ENCODE results near the gene KRT1. TPM values are rescaled to one million over a fixed set of nuclear protein-coding genes. Genes with fewer than 3 reads are reported as not detected.
"Not testable (repeated sequence)": the region's sequence is repeated elsewhere in the genome, so short reads cannot be mapped to it uniquely, and the experiment has no call there.

The KRT1 gene
- total and polyA plus RNA-seq, 10 of the 15 experiments (the other 5 are each of a cell fraction or from before 2014, with no cell fraction given): not detected

- CTCF ChIA-PET; H3K79me2 ChIP-seq (ENCODE audit: control insufficient read depth, insufficient read depth, low read length); H3K4me3 ChIP-seq; ATAC-seq; intact Hi-C loops (cut with micrococcal nuclease; ENCODE audit: unreplicated experiment); H3K9ac ChIP-seq (ENCODE audit: control insufficient read depth, insufficient read depth, low read length); SMC1A ChIA-PET (ENCODE audit: uncharacterized antibody, unreplicated experiment); H3K4me2 ChIP-seq (ENCODE audit: control insufficient read depth, insufficient read depth); H2AFZ ChIP-seq (ENCODE audit: control insufficient read depth, low read depth, low read length); H3K27ac ChIP-seq (ENCODE audit: control insufficient read depth, insufficient read depth); RAD21 ChIA-PET (ENCODE audit: unreplicated experiment); H3K4me1 ChIP-seq (ENCODE audit: control insufficient read depth, insufficient read depth, low read length); DNase-seq (ENCODE audit: low read depth, low spot score); BruUV-seq (replicated peaks); in situ Hi-C loops (cut with MboI); H3K9me3 ChIP-seq (replicated peaks; ENCODE audit: control insufficient read depth, insufficient read depth, low read length); FAIRE-seq; H3K27me3 ChIP-seq (replicated peaks in 1 of 2; ENCODE audit: control insufficient read depth in 2 of 2, insufficient read depth in 2 of 2, low read length in 1 of 2); H3K36me3 ChIP-seq (ENCODE audit: control insufficient read depth in 2 of 2, insufficient read depth in 2 of 2, low read length in 1 of 2); H4K20me1 ChIP-seq (ENCODE audit: control insufficient read depth, insufficient read depth): not testable (repeated sequence)
- 19% methylated on average over 3 of the region's 3 CpGs for WGBS (ENCODE audit: insufficient coverage, insufficient replicate concordance, low lambda C conversion rate, missing lambda C conversion rate)
- POLR2A ChIA-PET: interaction anchor here (0.7 kb wide), 1 partner anchor 308 kb away, joined by 4 read pairs; no protein-coding TSS in a partner anchor
These were observed 10.3 kb downstream of the KRT1 start for GRCh38 chr12:52669941-52670340.

- Histone ChIP-seq H3K36me3 (ENCODE audit: control insufficient read depth in 2 of 2, insufficient read depth in 2 of 2, low read length in 1 of 2) (no peaks in the 10 kb centered on the region), H2AFZ (ENCODE audit: control insufficient read depth, low read depth, low read length) (no peak overlapping the region), H3K4me1 (ENCODE audit: control insufficient read depth, insufficient read depth, low read length) (no peaks in the 10 kb centered on the region), H3K9ac (ENCODE audit: control insufficient read depth, insufficient read depth, low read length) (no peak overlapping the region), H3K4me2 (ENCODE audit: control insufficient read depth, insufficient read depth) (no peak overlapping the region), H3K79me2 (ENCODE audit: control insufficient read depth, insufficient read depth, low read length) (no peaks in the 10 kb centered on the region), H3K27ac (ENCODE audit: control insufficient read depth, insufficient read depth) (no peak overlapping the region), H3K4me3 (no peak overlapping the region), H3K27me3 (replicated peaks in 1 of 2; ENCODE audit: control insufficient read depth in 2 of 2, insufficient read depth in 2 of 2, low read length in 1 of 2) (peaks cover 0 to 2% of the 10 kb centered on the region in 2 experiments; a peak in 1 of 4 replicates), H4K20me1 (ENCODE audit: control insufficient read depth, insufficient read depth) (no peaks in the 10 kb centered on the region), H3K9me3 (replicated peaks; ENCODE audit: control insufficient read depth, insufficient read depth, low read length) (no peaks in the 10 kb centered on the region)
- DNase-seq (ENCODE audit: low read depth, low spot score): no peak
- intact Hi-C loops (cut with micrococcal nuclease; ENCODE audit: unreplicated experiment): no loop called here
- in situ Hi-C loops (cut with MboI): no loop called here
- POLR2A ChIA-PET: interaction anchor here (0.7 kb wide), 1 partner anchor 308 kb away, joined by 4 read pairs; no protein-coding TSS in a partner anchor
- SMC1A ChIA-PET (ENCODE audit: uncharacterized antibody, unreplicated experiment): no interaction called here
- ATAC-seq: no peak
- no peak for FAIRE-seq
- BruUV-seq (replicated peaks): no TSS peak
- CTCF ChIA-PET: no interaction called here
- RAD21 ChIA-PET (ENCODE audit: unreplicated experiment): no interaction called here
- no peak for TF ChIP-seq PML (IDR thresholded peaks at IDR 0.05; ENCODE audit: low read length)
- TF ChIP-seq RELA (IDR thresholded peaks at IDR 0.05; ENCODE audit: borderline replicate concordance, partially characterized antibody): no peak
- no peak for TF ChIP-seq CREM (IDR thresholded peaks at IDR 0.05; ENCODE audit: low read depth)
- TF ChIP-seq E2F4 (IDR thresholded peaks at IDR 0.05; ENCODE audit: low read depth, low read length): no peak
- no peak for TF ChIP-seq CHD1 (IDR thresholded peaks at IDR 0.05; ENCODE audit: low read depth, low read length)
- no peak for TF ChIP-seq LARP7 (IDR thresholded peaks at IDR 0.05)
- no peak for TF ChIP-seq POLR2AphosphoS2 (IDR thresholded peaks at IDR 0.05; ENCODE audit: low read depth, low read length)
- no peak for TF ChIP-seq CREB1 (IDR thresholded peaks at IDR 0.05; ENCODE audit: low read depth)
- TF ChIP-seq, protein P1, sequence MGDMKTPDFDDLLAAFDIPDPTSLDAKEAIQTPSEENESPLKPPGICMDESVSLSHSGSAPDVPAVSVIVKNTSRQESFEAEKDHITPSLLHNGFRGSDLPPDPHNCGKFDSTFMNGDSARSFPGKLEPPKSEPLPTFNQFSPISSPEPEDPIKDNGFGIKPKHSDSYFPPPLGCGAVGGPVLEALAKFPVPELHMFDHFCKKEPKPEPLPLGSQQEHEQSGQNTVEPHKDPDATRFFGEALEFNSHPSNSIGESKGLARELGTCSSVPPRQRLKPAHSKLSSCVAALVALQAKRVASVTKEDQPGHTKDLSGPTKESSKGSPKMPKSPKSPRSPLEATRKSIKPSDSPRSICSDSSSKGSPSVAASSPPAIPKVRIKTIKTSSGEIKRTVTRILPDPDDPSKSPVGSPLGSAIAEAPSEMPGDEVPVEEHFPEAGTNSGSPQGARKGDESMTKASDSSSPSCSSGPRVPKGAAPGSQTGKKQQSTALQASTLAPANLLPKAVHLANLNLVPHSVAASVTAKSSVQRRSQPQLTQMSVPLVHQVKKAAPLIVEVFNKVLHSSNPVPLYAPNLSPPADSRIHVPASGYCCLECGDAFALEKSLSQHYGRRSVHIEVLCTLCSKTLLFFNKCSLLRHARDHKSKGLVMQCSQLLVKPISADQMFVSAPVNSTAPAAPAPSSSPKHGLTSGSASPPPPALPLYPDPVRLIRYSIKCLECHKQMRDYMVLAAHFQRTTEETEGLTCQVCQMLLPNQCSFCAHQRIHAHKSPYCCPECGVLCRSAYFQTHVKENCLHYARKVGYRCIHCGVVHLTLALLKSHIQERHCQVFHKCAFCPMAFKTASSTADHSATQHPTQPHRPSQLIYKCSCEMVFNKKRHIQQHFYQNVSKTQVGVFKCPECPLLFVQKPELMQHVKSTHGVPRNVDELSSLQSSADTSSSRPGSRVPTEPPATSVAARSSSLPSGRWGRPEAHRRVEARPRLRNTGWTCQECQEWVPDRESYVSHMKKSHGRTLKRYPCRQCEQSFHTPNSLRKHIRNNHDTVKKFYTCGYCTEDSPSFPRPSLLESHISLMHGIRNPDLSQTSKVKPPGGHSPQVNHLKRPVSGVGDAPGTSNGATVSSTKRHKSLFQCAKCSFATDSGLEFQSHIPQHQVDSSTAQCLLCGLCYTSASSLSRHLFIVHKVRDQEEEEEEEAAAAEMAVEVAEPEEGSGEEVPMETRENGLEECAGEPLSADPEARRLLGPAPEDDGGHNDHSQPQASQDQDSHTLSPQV (IDR thresholded peaks at IDR 0.05): no peak
- TF ChIP-seq, protein P2, sequence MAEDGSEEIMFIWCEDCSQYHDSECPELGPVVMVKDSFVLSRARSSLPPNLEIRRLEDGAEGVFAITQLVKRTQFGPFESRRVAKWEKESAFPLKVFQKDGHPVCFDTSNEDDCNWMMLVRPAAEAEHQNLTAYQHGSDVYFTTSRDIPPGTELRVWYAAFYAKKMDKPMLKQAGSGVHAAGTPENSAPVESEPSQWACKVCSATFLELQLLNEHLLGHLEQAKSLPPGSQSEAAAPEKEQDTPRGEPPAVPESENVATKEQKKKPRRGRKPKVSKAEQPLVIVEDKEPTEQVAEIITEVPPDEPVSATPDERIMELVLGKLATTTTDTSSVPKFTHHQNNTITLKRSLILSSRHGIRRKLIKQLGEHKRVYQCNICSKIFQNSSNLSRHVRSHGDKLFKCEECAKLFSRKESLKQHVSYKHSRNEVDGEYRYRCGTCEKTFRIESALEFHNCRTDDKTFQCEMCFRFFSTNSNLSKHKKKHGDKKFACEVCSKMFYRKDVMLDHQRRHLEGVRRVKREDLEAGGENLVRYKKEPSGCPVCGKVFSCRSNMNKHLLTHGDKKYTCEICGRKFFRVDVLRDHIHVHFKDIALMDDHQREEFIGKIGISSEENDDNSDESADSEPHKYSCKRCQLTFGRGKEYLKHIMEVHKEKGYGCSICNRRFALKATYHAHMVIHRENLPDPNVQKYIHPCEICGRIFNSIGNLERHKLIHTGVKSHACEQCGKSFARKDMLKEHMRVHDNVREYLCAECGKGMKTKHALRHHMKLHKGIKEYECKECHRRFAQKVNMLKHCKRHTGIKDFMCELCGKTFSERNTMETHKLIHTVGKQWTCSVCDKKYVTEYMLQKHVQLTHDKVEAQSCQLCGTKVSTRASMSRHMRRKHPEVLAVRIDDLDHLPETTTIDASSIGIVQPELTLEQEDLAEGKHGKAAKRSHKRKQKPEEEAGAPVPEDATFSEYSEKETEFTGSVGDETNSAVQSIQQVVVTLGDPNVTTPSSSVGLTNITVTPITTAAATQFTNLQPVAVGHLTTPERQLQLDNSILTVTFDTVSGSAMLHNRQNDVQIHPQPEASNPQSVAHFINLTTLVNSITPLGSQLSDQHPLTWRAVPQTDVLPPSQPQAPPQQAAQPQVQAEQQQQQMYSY (CRISPR knock-in tag; IDR thresholded peaks at IDR 0.05): no peak
These were observed 10.8 kb downstream of the KRT1 start for GRCh38 chr12:52669426-52669825.

Data from GM12878 (cell line).